ENCODE data around the gene SP9.

The SP9 gene

DNA sequence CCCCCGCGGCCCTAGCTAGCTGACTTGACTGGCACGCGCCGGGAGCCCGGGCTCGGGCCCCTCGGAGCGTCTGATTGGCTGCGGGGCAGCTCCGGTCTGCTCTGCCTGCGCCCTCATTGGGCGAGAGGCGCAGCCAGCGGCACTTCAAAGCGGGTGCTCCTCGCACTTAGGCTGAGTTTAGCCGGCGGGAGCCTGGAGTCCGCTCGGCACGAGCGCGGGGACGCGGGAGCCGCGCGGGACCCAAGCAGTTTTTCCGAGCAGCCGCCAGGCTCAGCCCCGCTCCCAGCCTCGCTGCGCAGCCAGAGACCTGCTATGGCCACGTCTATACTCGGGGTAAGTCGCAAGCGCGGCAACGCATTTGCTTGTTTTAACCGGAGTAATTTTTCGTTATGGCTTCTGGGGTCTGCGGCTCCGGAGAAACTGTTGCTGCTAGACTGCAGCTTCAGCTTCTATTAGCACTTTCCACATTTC, at the start of gene SP9:
SP9 (plus strand) TSS at position 174 of the 471 bp plus-strand sequence; CDS start at position 313, 139 bp downstream.
- no peak for DNase-seq

DNA sequence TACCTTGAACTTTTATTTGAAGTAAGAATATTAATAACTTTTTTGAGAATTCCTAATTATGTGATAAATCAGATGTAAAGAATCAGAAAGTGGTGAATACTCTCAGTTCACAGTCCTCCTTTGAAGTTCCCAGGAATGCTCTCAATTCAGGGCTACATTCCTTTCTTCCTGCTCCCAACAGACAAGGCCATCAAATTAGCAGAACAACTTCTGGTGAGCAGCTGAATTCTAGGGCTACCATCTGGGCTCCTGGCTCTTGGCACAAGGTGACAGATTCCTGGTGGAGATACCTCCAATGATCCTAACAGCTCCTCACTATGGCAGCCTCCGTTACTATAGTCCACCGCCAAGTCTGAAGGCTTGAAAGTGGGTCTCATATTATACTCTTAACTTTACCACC, 48.6 kb upstream of the SP9 start:
- no peak for DNase-seq

DNA sequence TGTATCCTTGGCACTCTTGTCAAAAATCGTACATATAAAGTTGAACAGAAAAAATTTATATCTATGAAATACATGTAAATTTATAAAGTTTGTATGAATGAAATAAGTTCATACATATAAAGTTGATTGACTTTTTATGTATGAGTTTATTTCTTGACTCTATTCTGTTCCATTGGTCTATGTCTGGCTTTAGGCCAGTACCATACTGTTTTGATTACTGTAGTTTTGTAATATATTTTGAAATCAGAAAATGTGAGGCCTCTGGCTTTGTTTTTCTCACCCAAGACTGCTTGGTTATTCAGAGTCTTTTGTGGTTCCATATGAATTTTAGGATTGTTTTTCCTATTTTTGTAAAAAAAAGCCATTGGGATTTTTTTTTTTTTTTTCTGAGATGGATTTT, 41.8 kb upstream of the SP9 start:
- no peak for DNase-seq

DNA sequence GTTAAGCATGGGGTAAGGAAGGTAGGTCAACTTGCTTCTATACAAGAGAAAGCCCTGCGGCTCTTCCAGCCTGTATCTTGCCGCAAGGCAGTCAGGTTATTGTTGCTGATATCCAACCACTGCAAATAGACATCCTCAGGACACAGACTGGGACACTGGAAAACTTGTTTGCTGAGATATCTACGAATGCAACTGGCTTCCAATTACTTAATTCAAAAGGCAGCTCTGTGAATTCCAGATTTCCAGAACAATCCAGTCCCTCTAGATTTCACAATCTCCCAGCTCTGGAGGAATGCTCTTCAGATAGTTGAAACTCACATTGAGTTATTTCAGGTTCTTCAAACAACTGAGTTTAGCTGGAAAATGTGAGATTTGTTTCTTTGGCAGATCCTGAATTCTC, 34.6 kb upstream of the SP9 start:
- DNase-seq = no peak

DNA sequence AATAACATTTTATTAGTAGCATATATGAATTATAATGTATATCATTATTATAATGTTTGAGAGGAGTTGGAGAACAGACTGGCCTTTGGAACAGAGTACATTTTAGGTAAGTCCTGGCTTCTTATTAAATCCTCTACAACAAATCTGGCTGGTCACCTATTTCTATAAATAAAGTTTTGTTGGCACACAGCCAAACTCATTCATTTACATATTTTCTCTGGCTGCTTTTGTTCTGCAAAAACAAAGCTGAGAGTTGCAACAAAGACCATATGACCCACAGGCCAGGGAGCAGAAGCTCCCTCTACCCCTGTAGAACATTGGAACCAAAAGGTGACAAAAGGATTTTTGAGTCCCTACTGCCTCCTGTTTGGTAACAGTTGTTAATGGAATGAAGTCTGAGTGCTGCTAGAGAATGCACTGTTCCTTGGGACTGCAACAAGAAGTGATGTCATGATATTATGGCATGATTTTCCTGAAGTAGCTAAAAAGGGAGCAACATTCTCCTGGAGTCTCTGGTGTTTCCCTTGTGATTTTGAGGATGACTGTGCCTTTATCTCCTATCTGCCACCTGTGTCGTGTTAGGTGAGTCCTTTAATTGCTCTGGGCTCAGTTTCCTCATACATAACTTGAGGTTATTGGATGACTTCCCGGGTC, 22.0 kb upstream of the SP9 start:
- DNase-seq = no peak

DNA sequence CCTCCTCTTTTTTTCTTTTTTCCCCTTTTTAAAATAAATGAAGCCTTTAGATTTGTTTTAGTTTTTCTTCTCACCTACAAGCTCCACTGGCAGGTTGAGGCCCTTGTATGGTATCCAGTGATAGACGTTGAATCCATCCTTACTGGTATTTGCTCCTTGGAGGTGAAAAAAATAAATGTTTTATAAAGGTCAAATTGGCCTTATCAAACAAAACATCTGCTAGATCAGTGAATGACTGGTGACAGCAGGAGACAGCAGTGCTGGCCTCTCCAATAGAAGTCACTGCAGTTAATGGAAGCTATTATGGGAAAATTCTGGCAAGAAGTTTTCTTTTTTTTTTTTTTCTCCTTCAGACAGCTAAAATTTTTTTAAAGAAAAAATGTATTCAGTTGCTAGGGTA, 12.6 kb upstream of the SP9 start:
- DNase-seq = no peak

DNA sequence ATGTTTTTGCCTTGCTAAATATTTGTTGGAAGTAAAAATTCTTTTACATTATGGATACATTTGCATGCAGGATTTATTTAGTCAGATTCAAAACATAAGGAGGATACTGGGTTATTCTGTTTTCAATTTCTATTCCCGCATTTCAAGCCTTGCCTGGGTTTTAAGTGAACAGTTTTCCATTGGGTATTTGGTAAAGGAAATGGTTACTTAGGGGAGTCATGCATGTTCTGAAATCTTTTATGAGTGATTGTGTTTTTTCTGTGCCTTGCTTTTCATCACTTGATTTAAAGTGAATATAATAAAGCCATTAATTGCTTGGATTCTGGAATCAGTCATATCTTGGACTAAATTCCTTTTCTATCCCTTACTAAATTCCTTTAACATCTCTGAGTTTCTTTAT, 12.0 kb upstream of the SP9 start:
- no peak for DNase-seq

DNA sequence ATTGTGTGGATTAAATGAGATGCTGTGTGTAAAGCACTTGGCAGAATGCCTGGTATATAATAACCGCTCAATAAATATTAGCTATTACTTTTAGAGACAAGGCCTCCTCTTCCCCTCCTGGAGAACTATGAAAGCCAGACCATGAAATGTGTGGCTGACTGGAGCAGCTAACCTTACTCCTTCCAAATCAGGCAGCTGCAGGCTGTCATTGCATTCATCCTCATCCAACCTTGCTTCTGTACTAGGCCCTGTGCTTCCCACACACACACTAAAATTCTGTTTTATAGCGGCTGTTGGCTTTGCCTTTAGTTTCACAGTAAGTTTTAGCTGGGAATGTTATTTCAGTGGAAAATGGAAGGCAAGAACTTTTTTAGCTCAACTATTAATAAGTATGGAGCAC, 10.2 kb upstream of the SP9 start:
- no peak for DNase-seq

DNA sequence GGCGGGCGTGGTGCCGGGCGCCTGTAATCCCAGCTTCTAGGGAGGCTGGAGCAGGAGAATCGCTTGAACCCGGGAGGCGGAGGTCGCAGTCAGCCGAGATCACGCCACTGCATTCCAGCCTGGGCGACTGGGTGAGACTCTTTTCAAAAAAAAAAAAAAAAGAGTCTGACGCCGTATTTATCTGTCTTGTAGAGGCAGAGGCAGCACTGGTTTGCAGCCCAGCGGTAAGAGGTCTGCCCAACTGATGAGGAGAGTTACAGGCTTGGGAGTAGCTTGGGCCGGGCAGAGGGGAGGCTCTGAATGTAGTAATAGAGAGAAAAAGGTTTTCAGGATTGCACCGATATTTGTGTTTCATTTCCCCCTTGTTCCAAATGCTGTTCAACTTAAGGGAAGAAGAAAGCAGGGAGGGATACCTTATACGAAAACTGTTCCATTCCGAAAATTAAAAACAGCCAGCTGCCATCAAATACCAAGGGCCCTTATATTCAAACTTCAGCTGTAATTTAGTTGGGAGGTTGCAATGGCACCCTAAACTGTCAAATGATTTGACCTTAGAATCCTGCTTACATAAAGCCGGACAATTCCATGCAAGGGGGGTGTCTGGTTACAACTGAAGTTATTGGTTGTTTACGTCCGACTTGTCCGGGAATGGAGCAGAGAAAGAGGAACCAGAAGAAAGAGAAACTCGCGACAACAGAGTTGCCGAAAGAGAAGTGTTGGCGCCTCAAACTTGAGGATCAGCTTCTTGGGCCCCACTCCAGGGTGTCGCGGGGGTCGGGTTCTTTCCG, 9.2 kb upstream of the SP9 start:
- no peak for DNase-seq

DNA sequence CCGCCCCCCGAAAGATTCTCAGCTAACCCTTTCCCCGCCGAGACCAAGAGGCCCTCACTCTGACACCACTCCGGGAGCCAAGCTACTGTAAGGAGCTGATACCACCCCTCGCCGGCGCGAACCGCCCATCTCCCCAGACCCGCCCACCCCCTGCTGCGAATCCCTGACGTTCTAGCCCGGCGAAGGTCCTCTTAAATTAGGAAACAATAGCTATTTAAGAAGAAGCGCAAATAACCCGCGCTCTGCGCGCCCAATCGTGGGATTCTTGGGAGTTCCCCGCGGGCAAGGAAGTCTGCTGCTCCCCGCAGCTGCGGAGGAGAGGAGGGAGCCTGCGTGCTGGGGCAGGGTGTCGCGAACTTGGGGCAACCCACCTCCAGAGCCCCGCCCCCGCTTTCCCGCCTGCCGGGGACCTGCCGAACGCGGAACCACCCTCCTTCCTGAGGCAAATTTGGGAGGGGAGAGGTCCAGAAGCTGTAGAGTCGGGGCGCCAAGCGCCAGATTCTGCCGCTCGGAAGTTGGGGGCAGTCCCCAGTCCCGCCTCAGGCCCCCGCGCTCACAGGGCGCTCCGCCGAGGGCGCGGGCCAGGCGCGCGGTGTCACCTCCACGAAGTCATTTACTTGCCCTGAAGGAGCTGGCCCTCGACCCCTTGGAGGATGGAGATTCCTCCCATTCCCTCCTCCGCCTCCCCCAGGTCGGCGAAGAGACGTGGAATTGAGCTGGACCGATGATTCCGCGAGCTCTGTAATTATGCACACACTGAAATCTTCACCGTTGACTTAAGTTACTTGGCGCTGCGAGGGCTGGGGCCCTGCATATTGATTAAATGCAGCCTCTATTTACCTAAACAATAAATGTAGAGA, 8.4 kb upstream of the SP9 start:
- no peak for DNase-seq

DNA sequence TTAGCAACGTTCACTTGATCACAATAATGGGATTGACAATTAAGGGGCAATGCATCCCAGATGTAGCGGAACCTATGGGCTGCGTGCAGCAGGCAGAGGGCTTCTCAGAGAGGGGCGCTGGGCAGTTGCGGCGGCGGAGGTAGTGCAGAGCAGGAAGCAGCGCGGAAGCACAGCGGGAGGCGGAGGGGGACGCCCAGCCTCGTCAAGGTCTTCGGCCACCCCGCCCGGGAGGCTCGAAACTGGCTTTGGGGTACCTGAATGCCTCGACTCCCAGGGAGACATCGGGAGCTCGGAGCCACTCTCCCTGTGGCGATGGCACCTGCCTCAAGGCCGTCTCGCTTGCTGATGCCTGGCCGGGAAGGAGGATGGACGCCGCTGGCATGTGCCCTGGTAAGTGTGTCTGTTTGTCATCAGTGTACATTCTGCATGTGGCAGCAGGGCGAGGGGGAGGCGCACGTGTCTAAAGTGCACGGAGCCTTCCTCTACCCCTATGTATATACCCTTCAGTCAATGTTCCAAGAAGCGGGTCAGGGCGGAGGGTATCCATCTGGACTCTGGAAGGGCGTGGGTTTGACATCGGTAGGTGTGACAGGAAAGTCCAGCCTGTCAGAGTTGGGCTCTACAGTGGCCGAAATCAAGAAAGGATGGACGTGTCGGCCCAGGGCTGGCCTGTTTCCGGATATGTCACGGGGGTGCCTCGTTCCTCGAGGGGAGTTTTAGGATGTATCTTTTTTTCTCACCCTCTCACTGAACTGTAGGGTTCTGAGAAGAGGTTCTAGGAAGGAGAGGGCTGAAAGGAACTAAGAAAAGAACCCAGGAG, 7.5 kb upstream of the SP9 start:
- no peak for DNase-seq

DNA sequence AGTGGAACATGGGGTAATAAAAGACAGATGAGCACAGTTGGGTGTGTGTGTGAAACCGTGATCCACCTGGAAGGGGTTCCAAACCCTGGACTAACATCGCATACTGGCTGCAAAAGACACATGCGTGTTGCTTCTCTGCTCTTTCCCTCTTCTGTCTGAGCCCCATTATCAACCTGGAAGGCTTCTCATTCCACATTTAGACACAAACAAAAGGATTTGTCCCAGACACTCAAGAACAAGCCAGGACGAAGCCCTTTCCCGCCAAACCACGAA, 7.0 kb upstream of the SP9 start:
- DNase-seq = no peak

DNA sequence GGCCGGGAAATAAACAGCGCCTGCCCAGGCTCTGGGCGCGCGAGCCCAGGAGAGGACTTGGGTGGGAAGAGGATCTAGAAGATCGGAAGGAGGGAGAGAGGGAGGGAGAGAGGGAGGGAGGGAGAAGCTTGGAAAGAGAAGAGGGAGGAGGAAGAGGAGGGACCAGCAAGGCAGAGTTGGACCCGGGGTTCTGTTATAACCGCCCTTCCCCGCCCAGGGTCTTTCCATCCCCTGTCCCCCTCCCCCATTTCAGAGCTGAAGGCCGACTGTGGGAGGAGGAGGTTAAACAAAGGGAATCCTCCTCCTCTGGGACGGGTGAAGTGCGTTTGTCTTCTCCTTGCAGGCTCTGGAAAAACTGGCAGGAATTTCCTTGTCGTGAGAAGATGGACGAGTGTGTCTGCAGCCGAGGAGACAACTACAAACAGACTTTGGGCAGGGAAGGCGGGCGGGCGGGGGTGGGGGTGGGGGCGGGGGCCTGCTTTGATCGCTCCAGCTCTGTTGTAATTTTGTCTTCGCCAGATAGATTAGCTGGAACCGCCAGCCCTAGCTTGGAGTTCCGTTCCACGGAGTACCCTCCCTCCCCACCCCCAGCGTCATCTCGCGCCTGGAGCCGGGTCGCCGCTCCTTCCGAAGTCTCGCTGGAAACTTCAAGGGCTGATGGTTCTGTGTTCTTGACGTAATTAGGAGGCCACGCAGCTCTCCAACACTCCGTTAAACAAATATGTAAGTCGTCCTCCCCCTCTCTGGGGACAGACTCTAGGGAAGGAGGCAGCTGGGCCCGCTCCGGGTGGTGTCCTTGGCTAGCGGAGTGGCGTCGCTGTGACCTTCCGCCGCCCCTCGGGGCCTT, 6.4 kb upstream of the SP9 start:
- no peak for DNase-seq

DNA sequence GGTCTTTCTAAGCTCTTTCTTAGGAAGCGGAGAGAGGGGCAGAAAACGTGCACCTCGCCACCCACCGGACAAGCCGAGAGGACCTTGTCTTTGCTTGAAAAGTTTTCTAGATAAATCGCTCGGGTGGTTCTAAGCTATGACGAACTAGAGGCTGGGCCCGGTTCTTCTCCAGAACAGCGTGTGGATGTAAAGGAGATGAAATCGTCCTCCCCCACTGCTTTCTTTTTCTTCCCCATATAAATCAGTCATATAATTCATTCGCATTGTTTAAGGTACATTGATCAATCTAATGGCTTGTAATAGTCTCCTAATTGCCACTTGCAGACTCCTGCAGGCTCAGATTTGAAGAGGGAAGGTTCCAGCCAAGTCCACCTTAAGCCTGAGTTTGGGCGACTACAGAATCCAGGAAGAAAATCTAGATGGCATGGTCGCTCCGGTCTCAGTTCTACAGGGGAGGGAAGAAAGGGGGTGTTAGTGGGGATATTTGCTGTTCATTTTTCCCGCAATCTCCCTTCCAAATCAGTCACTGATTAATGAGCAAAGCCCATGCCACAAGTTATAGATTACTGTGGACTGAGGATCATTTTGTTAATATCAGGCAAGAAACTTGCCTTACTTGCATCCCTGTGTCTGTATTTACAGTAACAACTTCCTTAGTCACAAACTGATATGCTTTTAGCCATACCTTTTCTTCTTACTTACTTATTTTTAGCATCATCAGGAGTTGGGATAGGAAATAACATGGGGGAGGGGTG, 5.6 kb upstream of the SP9 start:
- no peak for DNase-seq

DNA sequence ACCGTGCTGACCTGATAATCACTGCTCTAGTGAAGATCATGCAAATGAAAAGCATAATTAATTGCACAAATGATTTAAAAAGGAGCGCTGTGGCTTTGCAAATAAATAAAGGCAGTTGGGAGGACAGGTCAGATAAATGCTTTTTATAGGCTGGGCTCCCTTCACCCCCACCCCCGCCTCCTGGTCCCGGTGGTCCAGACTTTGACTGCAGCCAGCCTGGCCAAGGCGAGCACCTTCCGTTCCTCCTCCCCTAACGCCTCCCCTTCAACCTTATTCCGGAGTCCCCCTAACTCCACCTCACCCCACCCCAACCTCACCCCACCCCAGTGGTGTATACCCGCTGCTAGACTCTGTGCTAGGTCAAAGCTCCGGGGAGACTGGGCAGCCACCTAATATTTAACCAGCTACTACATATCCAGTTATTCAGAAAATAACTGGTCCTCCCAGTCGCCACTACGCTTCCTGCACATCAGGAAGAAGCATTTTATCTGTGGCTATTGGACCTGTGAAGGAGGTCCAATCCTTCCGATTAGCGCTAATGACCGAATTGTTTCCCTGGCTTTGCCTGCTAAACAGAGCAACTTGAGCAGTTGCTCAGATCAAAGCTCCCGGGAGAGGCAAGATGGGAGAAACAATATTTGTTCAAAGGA, 3.7 kb upstream of the SP9 start:
- DNase-seq = no peak

DNA sequence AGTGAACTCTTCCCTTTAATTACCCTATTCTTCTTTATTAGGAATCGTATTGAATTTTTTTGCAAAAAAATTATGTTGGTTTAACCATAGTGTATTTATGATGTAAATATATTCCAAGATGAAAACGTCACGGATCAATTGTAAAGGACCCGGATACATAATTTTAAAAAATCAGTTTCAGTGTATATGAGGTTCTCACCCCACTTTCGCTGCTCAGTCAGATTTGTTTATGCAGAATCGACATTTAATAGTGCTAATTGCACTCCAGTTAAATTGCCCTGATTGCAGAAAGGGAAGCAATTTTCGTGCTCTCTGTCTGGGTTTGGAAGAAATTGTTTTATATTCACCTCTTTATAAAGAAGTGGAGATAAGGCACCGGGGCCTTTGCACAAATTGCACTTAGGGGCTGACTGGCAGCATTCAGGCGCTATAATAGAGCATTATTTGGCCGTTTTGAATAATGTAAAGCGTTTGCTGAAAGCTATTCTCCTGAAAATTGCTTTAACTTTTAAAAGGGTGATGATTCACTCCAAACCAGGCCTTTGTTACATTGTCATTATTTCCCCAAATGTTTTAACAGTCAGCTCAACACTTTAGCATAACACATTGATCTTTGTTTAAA, 3.0 kb upstream of the SP9 start:
- DNase-seq = no peak

DNA sequence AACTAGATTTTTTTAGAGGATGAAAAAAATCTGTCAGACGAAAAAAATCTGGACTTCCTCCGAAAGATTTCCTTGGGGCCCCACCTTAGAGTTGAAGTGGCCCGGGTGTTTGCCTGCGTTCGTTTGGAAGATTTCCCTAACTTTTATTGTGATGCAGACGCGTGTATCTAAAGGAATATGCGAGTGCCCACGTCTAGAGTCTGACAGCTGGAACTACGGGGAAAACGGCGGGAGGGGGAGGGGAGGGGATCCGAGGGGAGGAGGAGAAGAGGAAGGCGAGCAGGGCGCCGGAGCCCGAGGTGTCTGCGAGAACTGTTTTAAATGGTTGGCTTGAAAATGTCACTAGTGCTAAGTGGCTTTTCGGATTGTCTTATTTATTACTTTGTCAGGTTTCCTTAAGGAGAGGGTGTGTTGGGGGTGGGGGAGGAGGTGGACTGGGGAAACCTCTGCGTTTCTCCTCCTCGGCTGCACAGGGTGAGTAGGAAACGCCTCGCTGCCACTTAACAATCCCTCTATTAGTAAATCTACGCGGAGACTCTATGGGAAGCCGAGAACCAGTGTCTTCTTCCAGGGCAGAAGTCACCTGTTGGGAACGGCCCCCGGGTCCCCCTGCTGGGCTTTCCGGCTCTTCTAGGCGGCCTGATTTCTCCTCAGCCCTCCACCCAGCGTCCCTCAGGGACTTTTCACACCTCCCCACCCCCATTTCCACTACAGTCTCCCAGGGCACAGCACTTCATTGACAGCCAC, 2.4 kb upstream of the SP9 start:
- no peak for DNase-seq

DNA sequence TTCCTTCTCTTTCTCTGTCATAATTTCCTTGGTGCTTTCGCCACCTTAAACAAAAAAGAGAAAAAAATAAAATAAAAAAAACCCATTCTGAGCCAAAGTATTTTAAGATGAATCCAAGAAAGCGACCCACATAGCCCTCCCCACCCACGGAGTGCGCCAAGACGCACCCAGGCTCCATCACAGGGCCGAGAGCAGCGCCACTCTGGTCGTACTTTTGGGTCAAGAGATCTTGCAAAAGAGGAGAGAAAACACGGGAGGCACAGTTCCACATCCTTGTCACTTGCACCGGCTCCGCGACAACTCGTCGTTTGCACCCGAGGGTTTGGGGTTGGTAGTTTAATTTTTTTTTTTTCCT, 1.8 kb upstream of the SP9 start:
- no peak for DNase-seq

Data from GDM1 (cell line).